ENCODE results near the gene RTCB. TPM values are rescaled to one million over a fixed set of nuclear protein-coding genes. Genes with fewer than 3 reads are reported as not detected.

RTCB gene
- total and polyA plus RNA-seq, 2 of the 13 experiments (the other 11 are each of a cell fraction or from before 2014, with no cell fraction given): 108 to 167 TPM

DNA sequence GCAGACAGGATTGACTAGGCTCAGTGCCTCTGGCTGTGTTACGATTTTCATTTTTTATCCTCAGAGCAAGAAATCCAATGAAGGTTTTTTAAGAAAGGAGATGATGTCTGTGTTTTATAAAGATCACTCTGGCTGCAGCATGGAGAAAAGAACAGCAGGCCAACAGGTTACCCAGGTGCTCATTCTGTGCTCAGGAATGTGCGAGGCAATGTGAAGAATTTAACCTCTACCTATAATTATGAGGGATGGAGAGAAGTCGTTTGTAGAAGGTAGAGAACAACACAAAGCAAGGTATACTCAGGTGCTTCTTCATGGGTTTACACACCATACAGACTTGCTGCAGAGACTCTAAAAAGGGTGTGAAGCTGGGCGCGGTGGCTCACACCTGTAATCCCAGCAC is 10.0 kb upstream of the RTCB start:
- Histone ChIP-seq H3K4me3 (replicated peaks in 1 of 3; ENCODE audit: insufficient read depth in 1 of 3, low read depth in 2 of 3, low read length in 3 of 3) (no peak overlapping the region), H3K27me3 (ENCODE audit: control insufficient read depth in 1 of 2, insufficient read depth in 2 of 2, low read length in 2 of 2) (peaks cover 0 to 34% of the 10 kb centered on the region in 2 experiments; a peak in 2 of 5 replicates), H3K9ac (ENCODE audit: insufficient read depth, low read depth, low read length) (no peak overlapping the region), H3K36me3 (replicated peaks in 1 of 2; ENCODE audit: control insufficient read depth in 1 of 2, insufficient read depth in 2 of 2, low read length in 2 of 2) (no peaks in the 10 kb centered on the region), H3K9me3 (ENCODE audit: low read length) (no peaks in the 10 kb centered on the region), H3K4me2 (ENCODE audit: low read depth, low read length) (no peak overlapping the region), H2AFZ (ENCODE audit: low read length) (no peak overlapping the region), H3K27ac (ENCODE audit: extremely low read length, insufficient read depth, low read length) (no peak overlapping the region), H3K4me1 (ENCODE audit: insufficient read depth, low read length) (no peaks in the 10 kb centered on the region), H4K20me1 (ENCODE audit: insufficient read depth, low read length) (no peaks in the 10 kb centered on the region), H3K79me2 (ENCODE audit: insufficient read depth, low read length) (no peaks in the 10 kb centered on the region)
- TF ChIP-seq HDAC2 (CRISPR knock-in tag; IDR thresholded peaks at IDR 0.05): no peak
- TF ChIP-seq ZBTB1 (CRISPR knock-in tag; IDR thresholded peaks at IDR 0.05; ENCODE audit: borderline replicate concordance): no peak
- TF ChIP-seq ZNF276 (CRISPR knock-in tag; IDR thresholded peaks at IDR 0.05; ENCODE audit: low read depth): no peak
- TF ChIP-seq FOXP1 (IDR thresholded peaks at IDR 0.05): no peak
- no peak for TF ChIP-seq FOXP1 (CRISPR knock-in tag; IDR thresholded peaks at IDR 0.05)
- POLR2A ChIA-PET: no interaction called here
- FAIRE-seq (no peak), DNase-seq (ENCODE audit: low spot score) (no peak), ATAC-seq (no peak)
- WGBS (ENCODE audit: low lambda C conversion rate): 48% methylated on average over 5 of the region's 5 CpGs
- intact Hi-C loops (cut with micrococcal nuclease; ENCODE audit: unreplicated experiment) (no loop called here), in situ Hi-C loops (cut with HindIII; ENCODE audit: extremely low pct_ligation_motif_present, low pct_unique_long_range_greater_than_20kb) (no loop called here)
- no TSS peak for BruUV-seq (replicated peaks)
- CTCF ChIA-PET (ENCODE audit: low intra/inter-chr PET ratio, low total read pairs): no interaction called here

- intact Hi-C loops (cut with micrococcal nuclease; ENCODE audit: unreplicated experiment) (no loop called here), in situ Hi-C loops (cut with HindIII; ENCODE audit: extremely low pct_ligation_motif_present, low pct_unique_long_range_greater_than_20kb) (no loop called here)
- WGBS (ENCODE audit: low lambda C conversion rate): 2% methylated on average over 2 of the region's 2 CpGs
- TF ChIP-seq ZNF180 (CRISPR knock-in tag; IDR thresholded peaks at IDR 0.05; ENCODE audit: borderline replicate concordance, low read depth): no peak
- no peak for TF ChIP-seq HNF4A (CRISPR knock-in tag; IDR thresholded peaks at IDR 0.05)
- no peaks in the 10 kb centered on the region for H3K79me2 ChIP-seq (ENCODE audit: insufficient read depth, low read length)
- no peak overlapping the region for H3K9ac ChIP-seq (ENCODE audit: insufficient read depth, low read depth, low read length)
- ATAC-seq: no peak
- ChIA-PET POLR2A (no interaction called here), CTCF (ENCODE audit: low intra/inter-chr PET ratio, low total read pairs) (no interaction called here)
- no peak for DNase-seq (ENCODE audit: low spot score)
- H3K9me3 ChIP-seq (ENCODE audit: low read length): no peaks in the 10 kb centered on the region
- H3K4me3 ChIP-seq (replicated peaks in 1 of 3; ENCODE audit: insufficient read depth in 1 of 3, low read depth in 2 of 3, low read length in 3 of 3): no peak overlapping the region
- H3K36me3 ChIP-seq (replicated peaks in 1 of 2; ENCODE audit: control insufficient read depth in 1 of 2, insufficient read depth in 2 of 2, low read length in 2 of 2): no peaks in the 10 kb centered on the region
- H3K4me2 ChIP-seq (ENCODE audit: low read depth, low read length): no peak overlapping the region
- H4K20me1 ChIP-seq (ENCODE audit: insufficient read depth, low read length): no peaks in the 10 kb centered on the region
- H2AFZ ChIP-seq (ENCODE audit: low read length): no peak overlapping the region
- BruUV-seq (replicated peaks): no TSS peak
- H3K4me1 ChIP-seq (ENCODE audit: insufficient read depth, low read length): no peaks in the 10 kb centered on the region
- no peak for FAIRE-seq
- peaks cover under 1 to 39% of the 10 kb centered on the region in 2 experiments; a peak in 2 of 5 replicates for H3K27me3 ChIP-seq (ENCODE audit: control insufficient read depth in 1 of 2, insufficient read depth in 2 of 2, low read length in 2 of 2)
- no peak overlapping the region for H3K27ac ChIP-seq (ENCODE audit: extremely low read length, insufficient read depth, low read length)
These were observed 9.4 kb upstream of the RTCB start for GRCh38 chr22:32421484-32421883.
